SK-N-SH (cell line): ENCODE measurements around the gene AGAP1. TPM values are rescaled to one million over a fixed set of nuclear protein-coding genes. Genes with fewer than 3 reads are reported as not detected.

Experiments
- CTCF ChIA-PET: fragments of 300-600, 350-600 bp; formaldehyde crosslinking; extraction: SDS; loops from one replicate; lab custom pipeline; 2021; lab: Yijun Ruan, JAX
- POLR2A ChIA-PET: fragments of 350-600 bp; sonication (Branson Sonifier 250); formaldehyde crosslinking; extraction: SDS; loops from one replicate; lab custom pipeline; 2020; ENCODE audit warnings: antibody characterized with exemption, inconsistent platforms; lab: Yijun Ruan, JAX
- DNase-seq: peaks from one replicate; pipeline ENCODE4 v3.0.0; 2012
- H2AFZ ChIP-seq: fragments of 200-600 bp; sonication (generic); 2 replicates; pipeline ENCODE4 v1.8.1; 2016; ENCODE audit warnings: antibody characterized with exemption, mild to moderate bottlenecking, low read depth
- H3F3A ChIP-seq: fragments of 200-600 bp; sonication (generic); replicated peaks from 2 replicates; pipeline ENCODE3; 2016; ENCODE audit warnings: antibody characterized with exemption, mild to moderate bottlenecking; ENCODE audit not compliant: insufficient read depth
- H3K27ac ChIP-seq, 2 experiments: fragments of 200-500 bp in 1 of 2; fragments of 200-600 bp in 1 of 2; sonication (Bioruptor generic) in 1 of 2; sonication (generic), shearing (Covaris generic) in 1 of 2; 2 replicates each; pipeline versions ENCODE4 v1.5.1 to v1.6.1; 2014 to 2016; ENCODE audit warnings: low read depth in 2 of 2, inconsistent platforms in 1 of 2, low read length in 1 of 2, mild to moderate bottlenecking in 1 of 2, mixed read lengths in 1 of 2
- H3K27me3 ChIP-seq: fragments of 200-600 bp; sonication (generic), shearing (Covaris generic); 2 replicates; pipeline ENCODE4 v1.6.1; 2016; ENCODE audit warnings: mixed run types; ENCODE audit not compliant: insufficient read depth
- H3K36me3 ChIP-seq, 2 experiments: fragments of 200-500 bp in 1 of 2; fragments of 200-600 bp in 1 of 2; sonication (Bioruptor generic) in 1 of 2; sonication (generic) in 1 of 2; replicated peaks in 1 of 2; 2 replicates each; pipeline versions ENCODE3 to v1.5.1; 2014 to 2016; ENCODE audit warnings: low read length in 1 of 2, mild to moderate bottlenecking in 1 of 2; ENCODE audit not compliant: insufficient read depth in 2 of 2, control insufficient read depth in 1 of 2
- H3K4me1 ChIP-seq, 2 experiments: fragments of 200-500 bp in 1 of 2; fragments of 200-600 bp in 1 of 2; sonication (Bioruptor generic) in 1 of 2; sonication (generic), shearing (Covaris generic) in 1 of 2; 2 replicates each; pipeline versions ENCODE4 v1.5.1 to v1.6.1; 2014 to 2016; ENCODE audit warnings: low read depth in 1 of 2, low read length in 1 of 2, mixed run types in 1 of 2; ENCODE audit not compliant: insufficient read depth in 2 of 2, control insufficient read depth in 1 of 2
- H3K4me2 ChIP-seq: fragments of 200-600 bp; sonication (generic), shearing (Covaris generic); 2 replicates; pipeline ENCODE4 v1.6.1; 2017; ENCODE audit warnings: mixed run types
- H3K4me3 ChIP-seq, 2 experiments: fragments of 200-500 bp in 1 of 2; fragments of 200-600 bp in 1 of 2; sonication (Bioruptor generic) in 1 of 2; sonication (generic), shearing (Covaris generic) in 1 of 2; 2 replicates each; pipeline versions ENCODE4 v1.5.1 to v1.8.1; 2014 to 2016; ENCODE audit warnings: low read depth in 2 of 2, inconsistent platforms in 1 of 2, low read length in 1 of 2, mild to moderate bottlenecking in 1 of 2, mixed read lengths in 1 of 2, moderate library complexity in 1 of 2
- H3K79me2 ChIP-seq: fragments of 200-600 bp; sonication (generic); 2 replicates; pipeline ENCODE4 v1.8.1; 2017; ENCODE audit warnings: mild to moderate bottlenecking; ENCODE audit not compliant: insufficient read depth
- H3K9ac ChIP-seq: fragments of 200-600 bp; sonication (generic); 2 replicates; pipeline ENCODE4 v1.6.1; 2017; ENCODE audit warnings: mixed run types
- H3K9me2 ChIP-seq: fragments of 200-600 bp; sonication (generic); 2 replicates; pipeline ENCODE4 v1.6.1; 2017; ENCODE audit warnings: mixed run types
- H3K9me3 ChIP-seq: fragments of 200-600 bp; sonication (generic); 2 replicates; pipeline ENCODE4 v1.6.1; 2017; ENCODE audit warnings: mixed run types, mild to moderate bottlenecking, moderate library complexity
- H4K20me1 ChIP-seq: fragments of 200-600 bp; sonication (generic); 2 replicates; pipeline ENCODE4 v1.6.1; 2017; ENCODE audit warnings: mild to moderate bottlenecking, mixed run types; ENCODE audit not compliant: insufficient read depth
- CHD2 ChIP-seq: fragments of 150-350 bp; IDR thresholded peaks from 2 replicates; pipeline ENCODE4 v1.6.1; 2018; ENCODE audit warnings: low read length; ENCODE audit not compliant: partially characterized antibody
- EP300 ChIP-seq, 2 experiments: IDR thresholded peaks; 2 replicates each; pipeline versions ENCODE4 v1.4.0 to v1.6.1; 2012; ENCODE audit warnings: borderline replicate concordance in 1 of 2, low read depth in 1 of 2, low read length in 1 of 2
- EZH2phosphoT487 ChIP-seq: fragments of 200-600 bp; sonication (generic); IDR thresholded peaks from 2 replicates; pipeline ENCODE4 v1.6.1; 2017; ENCODE audit warnings: low read depth, mixed run types, mild to moderate bottlenecking, antibody characterized with exemption, moderate library complexity, borderline replicate concordance
- FOXJ3 ChIP-seq: sonication (generic); formaldehyde crosslinking; IDR thresholded peaks from 2 replicates; pipeline ENCODE4 v1.5.1; 2020; ENCODE audit warnings: mild to moderate bottlenecking, missing genetic modification reagents
- GABPA ChIP-seq: IDR thresholded peaks from 2 replicates; pipeline ENCODE4 v1.4.0; 2012; ENCODE audit warnings: low read depth, mild to moderate bottlenecking
- GATA2 ChIP-seq: sonication (generic); formaldehyde crosslinking; IDR thresholded peaks from 2 replicates; pipeline ENCODE4 v1.5.0; 2020; ENCODE audit warnings: mild to moderate bottlenecking, missing genetic modification reagents
- MEF2A ChIP-seq: IDR thresholded peaks from 2 replicates; pipeline ENCODE4 v1.4.0; 2012; ENCODE audit warnings: low read depth, borderline replicate concordance
- MXI1 ChIP-seq: IDR thresholded peaks from 2 replicates; pipeline ENCODE4 v1.6.1; 2012; ENCODE audit warnings: mild to moderate bottlenecking, low read depth, low read length, improper control_type of control experiment
- RCOR1 ChIP-seq: fragments of 150-350 bp; IDR thresholded peaks from 2 replicates; pipeline ENCODE4 v1.6.1; 2017; ENCODE audit warnings: antibody characterized with exemption, low read length
- RXRA ChIP-seq: IDR thresholded peaks from 2 replicates; pipeline ENCODE4 v1.4.0; 2012; ENCODE audit warnings: low read depth, mild to moderate bottlenecking, borderline replicate concordance
- SMC3 ChIP-seq: IDR thresholded peaks from 2 replicates; pipeline ENCODE4 v1.6.1; 2012; ENCODE audit warnings: low read depth, low read length, improper control_type of control experiment
- TAF1 ChIP-seq: IDR thresholded peaks from 2 replicates; pipeline ENCODE4 v1.6.1; 2012; ENCODE audit warnings: low read depth, mild to moderate bottlenecking, low read length, moderate library complexity, borderline replicate concordance
- TCF12 ChIP-seq: IDR thresholded peaks from 2 replicates; pipeline ENCODE4 v1.4.0; 2012
- TEAD4 ChIP-seq: IDR thresholded peaks from 2 replicates; pipeline ENCODE4 v1.4.0; 2012; ENCODE audit warnings: mild to moderate bottlenecking, borderline replicate concordance; ENCODE audit not compliant: insufficient read depth
- YY1 ChIP-seq: IDR thresholded peaks from 2 replicates; pipeline ENCODE4 v1.4.0; 2012; ENCODE audit warnings: low read depth, mild to moderate bottlenecking
- WGBS: methylation state at CpG from one replicate; pipeline ENCODE4 v1.1.6; 2017; ENCODE audit warnings: low lambda C conversion rate; 5-methylcytosine and 5-hydroxymethylcytosine counted together
- polyA plus RNA-seq, 3 experiments: library from polyadenylated mRNA; depleted of rRNA; stranded (reverse); fragments of >200 nt; gene quantifications; 2 replicates each; pipeline ENCODE4 v1.2.3, GENCODE V29; 2012
- TF ChIP-seq, protein P1 (sequence below): fragments of 150-350 bp; IDR thresholded peaks from 2 replicates; pipeline ENCODE4 v1.6.1; 2017; ENCODE audit warnings: antibody characterized with exemption, low read length, low read depth, borderline replicate concordance
- TF ChIP-seq, protein P2 (sequence below): IDR thresholded peaks from 2 replicates; pipeline ENCODE4; 2012
- TF ChIP-seq, protein P3 (sequence below): fragments of 200-600 bp; sonication (generic); IDR thresholded peaks from 2 replicates; pipeline ENCODE4 v1.6.1; 2017; ENCODE audit warnings: antibody characterized with exemption, mild to moderate bottlenecking, moderate library complexity
- TF ChIP-seq, protein P4 (sequence below): IDR thresholded peaks from 2 replicates; pipeline ENCODE4 v1.6.1; 2012; ENCODE audit warnings: mild to moderate bottlenecking, low read depth, low read length, moderate library complexity

Gene AGAP1
- polyA plus RNA-seq, 1 of the 3 experiments (the other 2 are of a cell fraction), result 8.8 TPM

DNA sequence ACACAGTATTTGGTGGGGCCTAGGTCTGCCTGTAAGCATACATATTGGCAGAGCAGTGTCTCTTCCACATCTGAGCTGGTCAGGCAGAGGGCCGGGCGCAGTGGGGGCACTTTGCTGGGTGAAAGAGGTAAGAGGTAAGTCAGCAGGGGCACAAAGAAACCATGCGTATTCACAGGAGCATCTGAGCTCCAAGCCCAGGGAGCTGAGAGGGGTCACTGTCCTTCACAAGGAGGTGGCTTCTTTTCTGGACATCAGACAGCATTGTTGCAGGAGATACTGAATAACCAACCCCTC, 201.7 kb downstream of the AGAP1 start:
- POLR2A ChIA-PET, result no interaction called here
- Histone ChIP-seq H4K20me1 (peaks cover 22% of the 10 kb centered on the region), H3K9me2 (no peaks in the 10 kb centered on the region), H3K4me3 (no peak overlapping the region), H3K9ac (no peak overlapping the region), H3K4me2 (no peak overlapping the region), H3K9me3 (no peaks in the 10 kb centered on the region), H3K4me1 (peaks cover 0 to 9% of the 10 kb centered on the region in 2 experiments; a peak in 1 of 4 replicates), H2AFZ (no peak overlapping the region), H3K27ac (no peak overlapping the region), H3K36me3 (no peaks in the 10 kb centered on the region), H3K27me3 (no peaks in the 10 kb centered on the region), H3F3A (no peaks in the 10 kb centered on the region), H3K79me2 (peaks cover 21% of the 10 kb centered on the region; the same call in 1 of the 2 replicates)
- CTCF ChIA-PET, result interaction anchor here (1.1 to 1.7 kb wide), 5 partner anchors 9 to 100 kb away, joined by 3 to 5 read pairs (median 4); no protein-coding TSS in a partner anchor
- TF ChIP-seq RCOR1 (no peak), MXI1 (no peak), YY1 (no peak), GABPA (no peak), TAF1 (no peak), RXRA (no peak), GATA2 (no peak), SMC3 (no peak), TCF12 (no peak), TEAD4 (no peak), MEF2A (no peak), FOXJ3 (no peak), CHD2 (no peak)
- TF ChIP-seq, protein P1, sequence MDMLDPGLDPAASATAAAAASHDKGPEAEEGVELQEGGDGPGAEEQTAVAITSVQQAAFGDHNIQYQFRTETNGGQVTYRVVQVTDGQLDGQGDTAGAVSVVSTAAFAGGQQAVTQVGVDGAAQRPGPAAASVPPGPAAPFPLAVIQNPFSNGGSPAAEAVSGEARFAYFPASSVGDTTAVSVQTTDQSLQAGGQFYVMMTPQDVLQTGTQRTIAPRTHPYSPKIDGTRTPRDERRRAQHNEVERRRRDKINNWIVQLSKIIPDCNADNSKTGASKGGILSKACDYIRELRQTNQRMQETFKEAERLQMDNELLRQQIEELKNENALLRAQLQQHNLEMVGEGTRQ, result no peak
- TF ChIP-seq, protein P2, sequence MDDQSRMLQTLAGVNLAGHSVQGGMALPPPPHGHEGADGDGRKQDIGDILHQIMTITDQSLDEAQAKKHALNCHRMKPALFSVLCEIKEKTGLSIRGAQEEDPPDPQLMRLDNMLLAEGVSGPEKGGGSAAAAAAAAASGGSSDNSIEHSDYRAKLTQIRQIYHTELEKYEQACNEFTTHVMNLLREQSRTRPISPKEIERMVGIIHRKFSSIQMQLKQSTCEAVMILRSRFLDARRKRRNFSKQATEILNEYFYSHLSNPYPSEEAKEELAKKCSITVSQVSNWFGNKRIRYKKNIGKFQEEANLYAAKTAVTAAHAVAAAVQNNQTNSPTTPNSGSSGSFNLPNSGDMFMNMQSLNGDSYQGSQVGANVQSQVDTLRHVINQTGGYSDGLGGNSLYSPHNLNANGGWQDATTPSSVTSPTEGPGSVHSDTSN, result no peak
- TF ChIP-seq, protein P3, sequence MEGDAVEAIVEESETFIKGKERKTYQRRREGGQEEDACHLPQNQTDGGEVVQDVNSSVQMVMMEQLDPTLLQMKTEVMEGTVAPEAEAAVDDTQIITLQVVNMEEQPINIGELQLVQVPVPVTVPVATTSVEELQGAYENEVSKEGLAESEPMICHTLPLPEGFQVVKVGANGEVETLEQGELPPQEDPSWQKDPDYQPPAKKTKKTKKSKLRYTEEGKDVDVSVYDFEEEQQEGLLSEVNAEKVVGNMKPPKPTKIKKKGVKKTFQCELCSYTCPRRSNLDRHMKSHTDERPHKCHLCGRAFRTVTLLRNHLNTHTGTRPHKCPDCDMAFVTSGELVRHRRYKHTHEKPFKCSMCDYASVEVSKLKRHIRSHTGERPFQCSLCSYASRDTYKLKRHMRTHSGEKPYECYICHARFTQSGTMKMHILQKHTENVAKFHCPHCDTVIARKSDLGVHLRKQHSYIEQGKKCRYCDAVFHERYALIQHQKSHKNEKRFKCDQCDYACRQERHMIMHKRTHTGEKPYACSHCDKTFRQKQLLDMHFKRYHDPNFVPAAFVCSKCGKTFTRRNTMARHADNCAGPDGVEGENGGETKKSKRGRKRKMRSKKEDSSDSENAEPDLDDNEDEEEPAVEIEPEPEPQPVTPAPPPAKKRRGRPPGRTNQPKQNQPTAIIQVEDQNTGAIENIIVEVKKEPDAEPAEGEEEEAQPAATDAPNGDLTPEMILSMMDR, result no peak
- DNase-seq, result no peak
- WGBS, result 92% methylated on average over 3 of the region's 3 CpGs

DNA sequence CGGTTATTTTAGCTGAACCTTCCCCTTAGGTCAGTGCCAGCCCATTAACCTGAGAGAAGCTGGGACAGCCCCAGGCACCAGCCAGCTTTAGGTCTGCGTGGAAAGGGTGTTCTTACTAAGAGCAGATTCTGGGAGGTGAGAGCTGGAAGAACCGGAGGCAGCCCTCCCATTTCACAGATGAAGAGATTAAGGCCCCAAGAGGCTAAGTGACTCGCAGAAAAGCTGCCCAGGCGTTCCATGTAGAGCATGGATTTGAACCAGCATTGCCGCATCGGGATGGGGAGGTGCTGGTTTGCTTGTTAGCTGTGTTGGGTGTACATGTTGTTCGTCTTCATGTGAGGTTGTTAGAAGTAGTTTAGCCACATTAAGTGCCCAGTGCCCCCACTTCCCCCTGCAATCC, 203.2 kb downstream of the AGAP1 start:
- no peaks in the 10 kb centered on the region for H3K36me3 ChIP-seq
- 93% methylated on average over 7 of the region's 8 CpGs for WGBS
- H3F3A ChIP-seq, result no peaks in the 10 kb centered on the region
- H3K9me2 ChIP-seq, result no peaks in the 10 kb centered on the region
- H3K79me2 ChIP-seq, result peaks cover 25% of the 10 kb centered on the region
- H3K4me3 ChIP-seq, result no peak overlapping the region
- peaks cover 0 to 9% of the 10 kb centered on the region in 2 experiments; a peak in 1 of 4 replicates for H3K4me1 ChIP-seq
- H3K9me3 ChIP-seq, result no peaks in the 10 kb centered on the region
- H3K27me3 ChIP-seq, result no peaks in the 10 kb centered on the region
- H2AFZ ChIP-seq, result no peak overlapping the region
- no peak overlapping the region for H3K27ac ChIP-seq
- no peak overlapping the region for H3K4me2 ChIP-seq
- peaks cover 15% of the 10 kb centered on the region for H4K20me1 ChIP-seq
- no peak overlapping the region for H3K9ac ChIP-seq
- DNase-seq, result no peak
- CTCF ChIA-PET, result interaction anchor here (1.6 kb wide), 1 partner anchor 102 kb away, joined by 6 read pairs; no protein-coding TSS in a partner anchor
- POLR2A ChIA-PET, result no interaction called here
- TF ChIP-seq MXI1, result no peak
- no peak for TF ChIP-seq MEF2A
- TF ChIP-seq, protein P4, sequence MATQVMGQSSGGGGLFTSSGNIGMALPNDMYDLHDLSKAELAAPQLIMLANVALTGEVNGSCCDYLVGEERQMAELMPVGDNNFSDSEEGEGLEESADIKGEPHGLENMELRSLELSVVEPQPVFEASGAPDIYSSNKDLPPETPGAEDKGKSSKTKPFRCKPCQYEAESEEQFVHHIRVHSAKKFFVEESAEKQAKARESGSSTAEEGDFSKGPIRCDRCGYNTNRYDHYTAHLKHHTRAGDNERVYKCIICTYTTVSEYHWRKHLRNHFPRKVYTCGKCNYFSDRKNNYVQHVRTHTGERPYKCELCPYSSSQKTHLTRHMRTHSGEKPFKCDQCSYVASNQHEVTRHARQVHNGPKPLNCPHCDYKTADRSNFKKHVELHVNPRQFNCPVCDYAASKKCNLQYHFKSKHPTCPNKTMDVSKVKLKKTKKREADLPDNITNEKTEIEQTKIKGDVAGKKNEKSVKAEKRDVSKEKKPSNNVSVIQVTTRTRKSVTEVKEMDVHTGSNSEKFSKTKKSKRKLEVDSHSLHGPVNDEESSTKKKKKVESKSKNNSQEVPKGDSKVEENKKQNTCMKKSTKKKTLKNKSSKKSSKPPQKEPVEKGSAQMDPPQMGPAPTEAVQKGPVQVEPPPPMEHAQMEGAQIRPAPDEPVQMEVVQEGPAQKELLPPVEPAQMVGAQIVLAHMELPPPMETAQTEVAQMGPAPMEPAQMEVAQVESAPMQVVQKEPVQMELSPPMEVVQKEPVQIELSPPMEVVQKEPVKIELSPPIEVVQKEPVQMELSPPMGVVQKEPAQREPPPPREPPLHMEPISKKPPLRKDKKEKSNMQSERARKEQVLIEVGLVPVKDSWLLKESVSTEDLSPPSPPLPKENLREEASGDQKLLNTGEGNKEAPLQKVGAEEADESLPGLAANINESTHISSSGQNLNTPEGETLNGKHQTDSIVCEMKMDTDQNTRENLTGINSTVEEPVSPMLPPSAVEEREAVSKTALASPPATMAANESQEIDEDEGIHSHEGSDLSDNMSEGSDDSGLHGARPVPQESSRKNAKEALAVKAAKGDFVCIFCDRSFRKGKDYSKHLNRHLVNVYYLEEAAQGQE, result no peak
- TF ChIP-seq EZH2phosphoT487, result no peak
- TF ChIP-seq, protein P2, result no peak
- no peak for TF ChIP-seq RCOR1
- TF ChIP-seq GABPA, result no peak
- TF ChIP-seq GATA2, result no peak
- TF ChIP-seq EP300 (IDR thresholded peaks at IDR 0.05; ENCODE audit: borderline replicate concordance in 1 of 2, low read depth in 1 of 2, low read length in 1 of 2), result no peak
